Neuronal stem cell (in vitro differentiated cells): ENCODE results near the gene TNMD.

ENCODE experiments used
- DNase-seq: peaks from one replicate; pipeline ENCODE4 v3.0.0-alpha.2; 2013; ENCODE audit warnings: low spot score
- H2AFZ ChIP-seq: one replicate; pipeline ENCODE4 v1.6.1; 2013; ENCODE audit warnings: mild to moderate bottlenecking, low read length, inconsistent platforms
- H2AK5ac ChIP-seq: 2 replicates; pipeline ENCODE4 v1.6.1; 2013; ENCODE audit warnings: low read depth, mild to moderate bottlenecking, inconsistent platforms, low read length, moderate library complexity, mixed read lengths
- H2BK120ac ChIP-seq: 2 replicates; pipeline ENCODE4 v1.6.1; 2013; ENCODE audit warnings: low read depth, mild to moderate bottlenecking, inconsistent platforms, low read length, moderate library complexity, mixed read lengths
- H2BK12ac ChIP-seq: one replicate; pipeline ENCODE4 v1.6.1; 2013; ENCODE audit warnings: low read length, inconsistent platforms
- H2BK15ac ChIP-seq: 2 replicates; pipeline ENCODE4 v1.6.1; 2013; ENCODE audit warnings: mild to moderate bottlenecking, low read length, inconsistent platforms, mixed read lengths
- H2BK5ac ChIP-seq: one replicate; pipeline ENCODE4 v1.6.1; 2013; ENCODE audit warnings: inconsistent platforms, mild to moderate bottlenecking, low read length, moderate library complexity
- H3K14ac ChIP-seq: one replicate; pipeline ENCODE4 v1.6.1; 2013; ENCODE audit warnings: low read length, inconsistent platforms
- H3K18ac ChIP-seq: 2 replicates; pipeline ENCODE4 v1.6.1; 2013; ENCODE audit warnings: low read length, inconsistent platforms
- H3K23ac ChIP-seq: 2 replicates; pipeline ENCODE4 v1.6.1; 2013; ENCODE audit warnings: low read depth, mild to moderate bottlenecking, mixed read lengths, low read length, inconsistent platforms; ENCODE audit not compliant: poor library complexity
- H3K27ac ChIP-seq: replicated peaks from 3 replicates; pipeline ENCODE4 v1.5.1; 2013; ENCODE audit warnings: low read length, inconsistent platforms
- H3K27me3 ChIP-seq, 3 experiments: 2 replicates each; pipeline ENCODE4 v1.6.1; 2013; ENCODE audit warnings: low read length in 3 of 3, mild to moderate bottlenecking in 2 of 3, inconsistent platforms in 1 of 3, low read depth in 1 of 3, mixed read lengths in 1 of 3, moderate library complexity in 1 of 3; ENCODE audit not compliant: control insufficient read depth in 3 of 3, insufficient read depth in 3 of 3
- H3K36me3 ChIP-seq, 2 donors: replicated peaks in 1 of 2; 2 replicates each; pipeline ENCODE4 v1.6.1; 2013; ENCODE audit warnings: low read length in 2 of 2; ENCODE audit not compliant: control insufficient read depth in 2 of 2, insufficient read depth in 2 of 2
- H3K4ac ChIP-seq: 2 replicates; pipeline ENCODE4 v1.6.1; 2013; ENCODE audit warnings: inconsistent platforms, mild to moderate bottlenecking, low read length, moderate library complexity
- H3K4me1 ChIP-seq, 2 donors: 1 replicate in 1 of 2; 2 replicates in 1 of 2; pipeline ENCODE4 v1.6.1; 2013; ENCODE audit warnings: low read length in 2 of 2, low read depth in 1 of 2; ENCODE audit not compliant: control insufficient read depth in 2 of 2, insufficient read depth in 1 of 2
- H3K4me2 ChIP-seq: one replicate; pipeline ENCODE4 v1.6.1; 2013; ENCODE audit warnings: mild to moderate bottlenecking, low read length, inconsistent platforms; ENCODE audit not compliant: insufficient read depth, poor library complexity, severe bottlenecking
- H3K4me3 ChIP-seq, 2 donors: 2 replicates each; pipeline ENCODE4 v1.5.1; 2013; ENCODE audit warnings: low read length in 2 of 2, mild to moderate bottlenecking in 2 of 2, inconsistent platforms in 1 of 2, moderate library complexity in 1 of 2
- H3K79me1 ChIP-seq: one replicate; pipeline ENCODE4 v1.6.1; 2013; ENCODE audit warnings: low read depth, mild to moderate bottlenecking, inconsistent platforms, low read length, moderate library complexity
- H3K9ac ChIP-seq: one replicate; pipeline ENCODE4 v1.6.1; 2013; ENCODE audit warnings: mild to moderate bottlenecking, low read depth, low read length, inconsistent platforms; ENCODE audit not compliant: poor library complexity
- H3K9me3 ChIP-seq, 2 donors: replicated peaks in 1 of 2; 2 replicates each; pipeline versions ENCODE3 to v1.6.1; 2013; ENCODE audit warnings: low read length in 2 of 2, mild to moderate bottlenecking in 2 of 2, inconsistent platforms in 1 of 2, low read depth in 1 of 2, mixed read lengths in 1 of 2, moderate library complexity in 1 of 2; ENCODE audit not compliant: control insufficient read depth in 2 of 2, insufficient read depth in 1 of 2
- H4K8ac ChIP-seq: one replicate; pipeline ENCODE4 v1.6.1; 2013; ENCODE audit warnings: low read depth, mild to moderate bottlenecking, inconsistent platforms, low read length, moderate library complexity
- H4K91ac ChIP-seq: one replicate; pipeline ENCODE4 v1.6.1; 2013; ENCODE audit warnings: low read length, low read depth, mild to moderate bottlenecking, inconsistent platforms; ENCODE audit not compliant: poor library complexity
- WGBS, 2 donors: extraction: QIAGEN DNeasy Blood & Tissue Kit; methylation state at CpG; one replicate each; pipeline ENCODE4 v1.1.7; 2013; ENCODE audit warnings: missing lambda C conversion rate in 2 of 2, mixed read lengths in 1 of 2; ENCODE audit not compliant: insufficient read length in 2 of 2, insufficient replicate concordance in 1 of 2; ENCODE audit errors: extremely low coverage in 2 of 2; 5-methylcytosine and 5-hydroxymethylcytosine counted together

The TNMD gene

DNA sequence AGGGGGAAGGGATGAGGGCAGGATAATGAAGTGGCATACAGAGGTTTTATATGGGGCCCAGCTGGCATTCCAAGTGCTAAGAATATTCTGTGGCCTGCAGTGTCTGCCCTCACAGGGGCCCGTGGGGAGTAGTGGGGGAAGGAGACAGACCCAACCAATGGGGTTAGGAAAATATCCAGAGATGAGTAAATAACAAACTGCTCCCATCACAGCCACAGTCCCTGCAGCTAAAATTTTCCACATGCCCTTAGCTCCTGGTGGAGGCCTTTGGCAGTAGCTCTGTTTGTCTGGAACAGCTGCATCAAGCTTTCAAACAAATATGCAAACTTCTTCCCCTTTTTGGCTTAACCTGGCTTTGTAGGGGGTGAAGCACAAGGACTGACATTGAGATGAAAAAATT lies 62.4 kb downstream of the TNMD start:
- Histone ChIP-seq H3K4me3 (no peak overlapping the region), H3K4me2 (no peak overlapping the region), H4K91ac (no peak overlapping the region), H3K79me1 (no peaks in the 10 kb centered on the region), H3K9me3 (no peaks in the 10 kb centered on the region), H2BK12ac (no peak overlapping the region), H2AFZ (no peak overlapping the region), H2AK5ac (no peak overlapping the region), H3K36me3 (no peaks in the 10 kb centered on the region), H3K27ac (no peak overlapping the region), H2BK5ac (no peak overlapping the region), H2BK15ac (no peak overlapping the region), H3K14ac (no peak overlapping the region), H3K27me3 (peaks cover 0 to 8% (median 0%) of the 10 kb centered on the region in 3 experiments), H3K4ac (no peak overlapping the region), H3K9ac (no peak overlapping the region), H3K18ac (no peak overlapping the region), H4K8ac (no peak overlapping the region), H3K4me1 (peaks cover 0 to 7% of the 10 kb centered on the region in 2 donors), H2BK120ac (no peak overlapping the region), H3K23ac (no peak overlapping the region)
- no CpG with 5 or more reads among the region's 1 CpG for WGBS, 2 donors
- DNase-seq: no peak

DNA sequence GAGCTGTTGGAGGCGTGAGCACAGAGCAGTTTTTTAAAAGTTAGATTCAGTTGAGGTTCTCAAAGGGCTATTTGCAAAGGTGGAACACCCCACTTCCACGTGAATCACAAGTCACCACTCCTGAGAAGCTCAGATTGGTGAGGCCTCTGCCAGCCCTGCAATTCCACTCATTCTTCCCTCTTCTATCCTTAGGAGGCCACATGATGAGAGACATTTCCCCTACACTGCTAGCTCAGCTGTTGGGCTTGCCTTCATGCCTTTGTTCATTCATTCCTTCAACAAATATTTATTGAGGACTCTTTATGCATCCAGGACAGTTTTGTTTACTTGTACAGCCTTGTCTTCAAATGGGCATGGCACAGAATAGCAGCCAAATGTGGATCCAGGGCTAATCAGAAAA lies 63.0 kb downstream of the TNMD start:
- H2BK5ac ChIP-seq: no peak overlapping the region
- no peak overlapping the region for H3K4me3 ChIP-seq
- no peak overlapping the region for H2BK120ac ChIP-seq
- H3K23ac ChIP-seq: no peak overlapping the region
- H3K4me1 ChIP-seq: peaks cover 0 to 7% of the 10 kb centered on the region in 2 donors
- no peak overlapping the region for H3K4me2 ChIP-seq
- H2BK15ac ChIP-seq: no peak overlapping the region
- no peaks in the 10 kb centered on the region for H3K9me3 ChIP-seq
- no peaks in the 10 kb centered on the region for H3K79me1 ChIP-seq
- no peak overlapping the region for H2BK12ac ChIP-seq
- H4K91ac ChIP-seq: no peak overlapping the region
- H3K14ac ChIP-seq: no peak overlapping the region
- no peak for DNase-seq
- no peak overlapping the region for H3K4ac ChIP-seq
- WGBS, 2 donors: no CpG with 5 or more reads among the region's 2 CpGs
- no peak overlapping the region for H4K8ac ChIP-seq
- H3K36me3 ChIP-seq: no peaks in the 10 kb centered on the region
- no peak overlapping the region for H3K18ac ChIP-seq
- no peak overlapping the region for H2AK5ac ChIP-seq
- peaks cover 0 to 8% (median 0%) of the 10 kb centered on the region in 3 experiments for H3K27me3 ChIP-seq
- H3K27ac ChIP-seq: no peak overlapping the region
- H3K9ac ChIP-seq: no peak overlapping the region
- no peak overlapping the region for H2AFZ ChIP-seq

DNA sequence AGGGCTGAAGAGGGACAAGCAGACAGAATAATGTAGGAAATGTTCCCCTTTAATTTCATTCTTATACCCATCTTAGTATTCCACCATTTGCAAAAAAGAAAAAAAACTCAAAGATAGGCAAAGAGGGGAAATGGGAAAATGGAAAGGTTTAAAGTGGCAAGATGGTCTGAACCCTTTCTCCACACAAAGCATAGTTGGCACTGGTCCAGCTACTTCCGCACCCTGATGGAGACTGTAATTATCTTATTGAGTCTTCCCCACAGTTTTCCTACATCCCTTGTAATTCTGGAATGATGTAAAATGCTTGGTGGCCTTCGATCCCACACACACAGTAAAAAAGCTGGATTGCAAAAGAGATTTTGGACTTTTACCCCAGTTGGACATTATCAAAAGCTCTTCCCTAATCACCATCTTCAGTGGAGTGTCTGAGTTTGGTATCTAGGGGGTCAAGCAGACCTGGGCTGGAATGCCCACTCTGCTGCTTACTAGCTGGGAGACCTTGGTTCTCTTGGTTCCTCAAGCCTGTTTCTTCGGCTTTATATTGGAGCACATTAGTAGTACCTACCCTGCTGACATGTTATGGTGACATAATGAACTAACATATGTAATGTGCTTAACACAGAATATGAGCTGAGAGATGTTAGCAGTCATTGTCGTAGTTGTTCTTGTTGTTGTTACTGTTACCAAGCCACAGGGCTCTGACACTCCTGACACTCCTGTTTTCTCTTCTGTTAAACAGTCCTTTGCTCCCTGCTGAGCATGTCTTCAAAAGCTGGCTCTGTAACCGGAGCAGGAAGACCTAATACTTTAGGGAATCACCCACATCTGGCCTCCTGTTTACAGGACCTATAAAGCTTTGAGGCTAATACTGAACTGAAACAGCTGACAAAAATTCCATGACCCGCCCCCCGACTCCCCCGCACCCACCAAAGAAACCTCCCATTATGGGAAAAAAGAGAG lies 64.0 kb downstream of the TNMD start:
- Histone ChIP-seq H2BK5ac (no peak overlapping the region), H3K4me2 (no peak overlapping the region), H3K27me3 (peaks cover 0 to 10% (median 0%) of the 10 kb centered on the region in 3 experiments), H3K23ac (no peak overlapping the region), H3K79me1 (no peaks in the 10 kb centered on the region), H3K4ac (no peak overlapping the region), H3K27ac (no peak overlapping the region), H3K4me3 (no peak overlapping the region), H3K4me1 (peaks cover 0 to 7% of the 10 kb centered on the region in 2 donors), H3K9ac (no peak overlapping the region), H2BK12ac (no peak overlapping the region), H2AFZ (no peak overlapping the region), H3K14ac (no peak overlapping the region), H3K36me3 (no peaks in the 10 kb centered on the region), H2BK120ac (no peak overlapping the region), H2BK15ac (no peak overlapping the region), H4K8ac (no peak overlapping the region), H4K91ac (no peak overlapping the region), H3K18ac (no peak overlapping the region), H3K9me3 (no peaks in the 10 kb centered on the region), H2AK5ac (no peak overlapping the region)
- DNase-seq: no peak
- WGBS, 2 donors: no CpG with 5 or more reads among the region's 8 CpGs
